Effector memory CD8-positive, alpha-beta T cell (primary cell): Measurements from ENCODE around the gene SNRPA1.

ENCODE experiments used
- ATAC-seq: fragments of 150-1000 bp; cut with Tn5 transposase; replicated peaks from 2 replicates; pipeline ENCODE4 v1.10.0; 2021; ENCODE audit warnings: mild to moderate bottlenecking, moderate library complexity
- DNase-seq, 3 experiments: peaks; one replicate each; pipeline ENCODE4 v3.0.0; 2021
- H3K27ac Mint-ChIP-seq, 2 donors: one replicate each; pipeline ENCODE4 v1.8.0; 2022; ENCODE audit warnings: mild to moderate bottlenecking in 2 of 2, mixed read lengths in 2 of 2, moderate library complexity in 2 of 2
- H3K27me3 Mint-ChIP-seq, 2 donors: one replicate each; pipeline ENCODE4 v1.8.0; 2022; ENCODE audit warnings: mixed read lengths in 2 of 2
- H3K36me3 Mint-ChIP-seq: one replicate; pipeline ENCODE4 v1.8.0; 2022; ENCODE audit warnings: mild to moderate bottlenecking, moderate library complexity, mixed read lengths; ENCODE audit not compliant: insufficient read depth
- H3K4me1 Mint-ChIP-seq, 2 donors: one replicate each; pipeline ENCODE4 v1.8.0; 2022; ENCODE audit warnings: low read depth in 2 of 2, mixed read lengths in 2 of 2
- H3K4me3 Mint-ChIP-seq, 2 donors: one replicate each; pipeline ENCODE4 v1.8.0; 2022; ENCODE audit warnings: mild to moderate bottlenecking in 2 of 2, mixed read lengths in 2 of 2, moderate library complexity in 2 of 2
- H3K9me3 Mint-ChIP-seq, 2 donors: one replicate each; pipeline ENCODE4 v1.8.0; 2022; ENCODE audit warnings: mixed read lengths in 2 of 2

The SNRPA1 gene

DNA sequence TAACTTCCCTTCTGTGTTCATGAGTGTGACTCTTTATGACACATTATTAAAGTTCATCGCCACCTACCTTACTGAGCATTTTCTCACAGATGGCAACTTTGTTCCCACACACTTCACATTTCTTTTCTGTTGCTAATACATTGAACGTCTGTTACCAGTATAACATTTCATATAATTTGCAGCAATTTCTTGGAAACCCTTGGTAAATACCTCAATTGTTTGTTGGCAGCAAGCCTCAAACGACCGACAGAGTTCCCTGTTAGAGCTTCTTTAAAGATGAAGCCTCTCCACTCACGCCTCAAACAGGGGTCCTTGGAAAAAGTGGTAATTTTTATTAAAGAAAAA is 40.0 kb downstream of the SNRPA1 start:
- peaks cover 20% of the 10 kb centered on the region for H3K36me3 Mint-ChIP-seq
- H3K27me3 Mint-ChIP-seq, result peaks cover 5 to 11% of the 10 kb centered on the region in 2 donors
- H3K4me3 Mint-ChIP-seq, result no peak overlapping the region
- peaks cover 12 to 15% of the 10 kb centered on the region in 2 donors for H3K4me1 Mint-ChIP-seq
- no peak for ATAC-seq
- H3K27ac Mint-ChIP-seq, result no peak overlapping the region
- H3K9me3 Mint-ChIP-seq, result no peaks in the 10 kb centered on the region
- no peak for DNase-seq

DNA sequence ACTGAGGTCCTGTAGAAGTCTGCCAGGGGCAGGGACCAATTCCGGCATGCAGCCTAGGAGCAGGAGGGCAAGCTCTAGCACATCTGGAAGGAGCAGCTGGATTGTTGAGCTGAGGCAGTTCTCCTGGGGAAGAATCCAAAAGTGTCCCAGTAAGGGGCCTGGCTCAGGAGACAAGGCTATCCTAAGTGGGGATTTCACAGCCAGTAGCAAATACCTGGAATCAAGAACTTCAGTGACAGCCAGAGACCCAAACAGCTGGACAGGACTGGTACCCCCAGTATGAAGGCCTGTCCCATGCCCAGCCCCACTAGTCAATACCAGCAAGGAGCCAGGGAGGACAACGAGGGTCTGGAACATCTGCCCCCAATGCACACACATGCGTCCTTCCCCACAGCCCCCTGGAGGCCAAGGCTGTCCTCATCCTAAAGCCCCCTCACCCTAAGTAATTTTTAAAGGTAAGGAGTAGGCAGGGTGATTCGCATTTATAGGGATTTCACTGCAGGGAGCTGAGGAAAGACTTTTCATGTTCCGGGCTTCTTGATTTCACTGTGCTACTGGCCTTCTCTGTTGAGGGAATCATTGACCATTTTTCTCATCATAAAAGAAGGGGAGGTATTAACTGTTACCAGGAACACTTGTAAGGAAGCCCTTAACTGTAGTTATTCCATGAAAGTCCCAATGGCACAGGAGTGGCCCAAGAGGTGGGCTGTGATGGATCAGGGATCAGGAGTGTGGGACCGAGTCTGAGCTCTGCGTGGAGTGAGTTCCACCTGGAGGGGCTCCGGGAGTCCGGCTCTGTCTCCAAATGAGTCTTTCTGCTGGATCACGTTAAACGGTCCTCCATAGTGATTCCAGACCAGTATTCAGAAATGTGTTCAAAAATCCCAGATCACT is 40.6 kb downstream of the SNRPA1 start:
- Mint-ChIP-seq H3K36me3 (peaks cover 20% of the 10 kb centered on the region), H3K27ac (no peak overlapping the region), H3K4me1 (peaks cover 16 to 17% of the 10 kb centered on the region in 2 donors), H3K4me3 (no peak overlapping the region), H3K9me3 (no peaks in the 10 kb centered on the region), H3K27me3 (peaks cover 0 to 4% of the 10 kb centered on the region in 2 donors)
- ATAC-seq, result no peak
- no peak for DNase-seq

DNA sequence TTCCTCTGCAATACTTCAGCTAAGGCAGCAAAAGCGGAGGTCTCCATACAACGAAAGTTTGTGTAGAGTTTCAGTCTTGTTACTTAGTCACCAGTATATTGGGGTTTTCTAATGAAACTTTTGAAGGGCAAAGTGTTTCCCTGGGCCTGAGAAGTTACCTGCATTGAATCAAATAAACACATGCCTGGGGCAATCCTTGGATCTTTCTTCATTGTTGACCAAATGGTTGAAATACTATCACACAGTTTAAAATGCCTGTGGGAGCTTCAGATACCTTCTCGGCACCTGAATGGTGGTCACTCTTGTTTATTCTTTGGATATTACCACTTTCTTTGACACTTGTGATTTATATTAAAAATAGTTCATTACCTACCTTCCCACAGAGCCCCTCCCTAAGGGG is 42.2 kb downstream of the SNRPA1 start:
- Mint-ChIP-seq H3K27ac (peak overlapping the region; percentile 90 to 95), H3K27me3 (no peaks in the 10 kb centered on the region), H3K4me3 (peak overlapping the region; percentile 95 to 96), H3K9me3 (no peaks in the 10 kb centered on the region), H3K36me3 (peaks cover 24% of the 10 kb centered on the region), H3K4me1 (peaks cover 21 to 23% of the 10 kb centered on the region in 2 donors)
- DNase-seq, result no peak
- no peak for ATAC-seq

GRCh38 chr15:101251830-101252820 is 42.9 kb downstream of the SNRPA1 start, which contains the start of gene CHSY1:
CHSY1 (minus strand) TSS chr15:101252048; CDS start chr15:101251456, 592 bp downstream.
- Mint-ChIP-seq H3K4me3 (peak within 1 kb of the TSS; percentile 95 to 96), H3K36me3 (peaks cover 24% of the 10 kb centered on the region), H3K27me3 (no peaks in the 10 kb centered on the region), H3K9me3 (no peaks in the 10 kb centered on the region), H3K4me1 (peaks cover 28 to 30% of the 10 kb centered on the region in 2 donors), H3K27ac (peak within 1 kb of the TSS; percentile 90 to 95)
- DNase-seq (peak; percentile 81 to 85 (median 82)), ATAC-seq (peak; percentile 80)

GRCh38 chr15:101250873-101251829 is 43.9 kb downstream of the SNRPA1 start:
- H3K4me1 Mint-ChIP-seq, result peaks cover 33 to 40% of the 10 kb centered on the region in 2 donors

GRCh38 chr15:101250341-101250831 is 44.7 kb downstream of the SNRPA1 start:
- H3K4me3 Mint-ChIP-seq, result peak overlapping the region; percentile 84 to 86
- no peaks in the 10 kb centered on the region for H3K9me3 Mint-ChIP-seq
- H3K27ac Mint-ChIP-seq, result peak overlapping the region; percentile 1
- no peaks in the 10 kb centered on the region for H3K27me3 Mint-ChIP-seq
- DNase-seq (no peak), ATAC-seq (no peak)
- peaks cover 24% of the 10 kb centered on the region for H3K36me3 Mint-ChIP-seq
- H3K4me1 Mint-ChIP-seq, result peaks cover 40 to 47% of the 10 kb centered on the region in 2 donors

More at GRCh38 chr15:101250873-101251829, 43.9 kb downstream of the SNRPA1 start:
- Mint-ChIP-seq H3K27me3 (no peaks in the 10 kb centered on the region), H3K9me3 (no peaks in the 10 kb centered on the region), H3K4me3 (peak overlapping the region; percentile 95 to 96), H3K27ac (peak overlapping the region; percentile 90 to 95), H3K36me3 (peaks cover 24% of the 10 kb centered on the region)
- no peak for DNase-seq
- ATAC-seq, result peak; percentile 72

DNA sequence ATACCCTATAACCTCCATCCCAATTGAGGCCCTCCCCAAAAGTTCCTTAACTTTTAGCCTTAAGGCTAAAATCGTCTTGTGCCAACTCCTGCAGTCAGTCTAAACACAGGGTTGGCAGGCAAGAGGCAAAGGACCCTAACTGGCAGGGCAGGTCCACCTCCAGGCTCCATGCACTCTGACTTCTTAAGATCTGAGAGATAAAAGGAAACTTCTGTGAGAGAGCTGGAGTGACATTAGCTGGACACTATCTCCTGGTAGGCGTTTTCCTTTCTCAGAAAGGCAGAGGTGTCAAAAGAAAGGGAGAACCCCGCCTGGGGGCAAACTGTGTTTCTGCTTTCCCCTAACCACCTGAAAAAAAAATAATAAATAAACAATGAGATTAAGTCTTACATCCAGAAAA is 46.8 kb downstream of the SNRPA1 start:
- Mint-ChIP-seq H3K27ac (peak overlapping the region in 1 of 2 donors; percentile 30), H3K27me3 (no peaks in the 10 kb centered on the region), H3K36me3 (peaks cover 29% of the 10 kb centered on the region), H3K9me3 (no peaks in the 10 kb centered on the region), H3K4me1 (peaks cover 60 to 69% of the 10 kb centered on the region in 2 donors), H3K4me3 (peak overlapping the region in 1 of 2 donors; percentile 33)
- ATAC-seq, result no peak
- no peak for DNase-seq

DNA sequence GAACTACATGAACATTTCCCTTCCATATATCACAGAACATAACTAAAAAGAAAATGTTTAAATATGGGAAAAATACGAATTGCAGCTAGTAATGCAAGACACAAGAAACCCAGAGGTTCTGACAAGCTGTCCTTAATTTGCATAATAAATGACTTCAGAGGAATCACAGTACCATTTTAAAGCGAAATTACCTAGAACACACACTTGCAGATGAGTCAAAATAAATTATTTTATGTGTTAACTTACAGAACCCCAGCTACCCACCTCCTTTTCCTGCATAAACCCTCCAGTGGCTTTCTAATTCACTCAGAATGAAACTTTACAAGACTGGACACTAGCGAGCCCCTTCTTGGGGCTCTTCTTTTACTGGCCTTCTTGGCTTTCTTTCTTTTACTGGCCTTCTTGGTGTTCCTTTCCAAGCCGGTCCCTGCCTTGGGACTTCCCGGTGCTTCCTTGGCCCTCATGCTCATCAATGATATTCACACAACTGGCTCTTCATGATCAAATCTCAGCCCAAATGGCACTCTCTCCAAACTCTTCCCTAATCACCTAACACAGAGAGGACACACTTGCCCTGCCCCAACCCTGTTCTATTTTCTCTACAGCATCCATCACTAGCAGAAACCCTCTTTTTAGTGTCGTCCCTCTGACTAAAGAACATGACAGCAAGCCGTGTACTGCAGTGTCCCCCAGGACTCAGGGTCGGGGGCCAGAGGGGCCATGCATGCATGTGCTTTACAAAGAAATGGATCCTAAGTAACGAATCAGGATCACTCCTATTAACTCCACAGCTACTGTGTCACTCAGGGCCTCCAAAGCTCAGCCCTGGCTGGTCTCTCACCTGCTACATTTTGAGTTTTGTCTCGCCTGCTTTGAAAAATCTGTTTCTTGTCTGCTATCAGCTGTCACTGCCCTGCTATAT is 48.0 kb downstream of the SNRPA1 start:
- peak overlapping the region; percentile 30 to 50 for H3K27ac Mint-ChIP-seq
- peak overlapping the region; percentile 15 to 84 for H3K4me3 Mint-ChIP-seq
- no peaks in the 10 kb centered on the region for H3K9me3 Mint-ChIP-seq
- peaks cover 31% of the 10 kb centered on the region for H3K36me3 Mint-ChIP-seq
- ATAC-seq (no peak), DNase-seq (no peak)
- peaks cover 67 to 70% of the 10 kb centered on the region in 2 donors for H3K4me1 Mint-ChIP-seq
- no peaks in the 10 kb centered on the region for H3K27me3 Mint-ChIP-seq

DNA sequence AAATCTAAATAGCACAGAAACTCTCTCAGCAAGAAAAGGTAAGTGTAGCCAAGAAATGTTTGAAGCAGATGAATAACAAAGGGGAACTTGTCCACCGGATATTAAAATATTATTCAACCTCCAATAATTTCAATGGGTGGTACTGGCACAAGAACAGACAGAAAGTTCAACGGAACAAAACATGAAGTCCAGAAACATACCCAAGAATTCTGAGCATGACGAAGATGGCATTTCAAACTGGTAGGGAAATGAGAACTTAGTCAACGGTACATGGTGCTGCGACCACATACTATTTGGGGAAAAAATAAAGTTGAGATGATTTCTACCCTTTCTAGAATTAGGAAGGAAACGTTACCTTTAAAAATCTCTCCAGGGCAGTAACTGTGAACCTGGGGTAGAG is 48.7 kb downstream of the SNRPA1 start:
- Mint-ChIP-seq H3K27ac (peak overlapping the region in 1 of 2 donors; percentile 50), H3K4me1 (peaks cover 69 to 76% of the 10 kb centered on the region in 2 donors), H3K9me3 (no peaks in the 10 kb centered on the region)

GRCh38 chr15:101244889-101245668 is 50.0 kb downstream of the SNRPA1 start:
- Mint-ChIP-seq H3K4me1 (peaks cover 63 to 75% of the 10 kb centered on the region in 2 donors), H3K27ac (peak overlapping the region; percentile 50 to 92), H3K27me3 (no peaks in the 10 kb centered on the region), H3K4me3 (peak overlapping the region; percentile 77 to 84), H3K36me3 (peaks cover 19% of the 10 kb centered on the region), H3K9me3 (no peaks in the 10 kb centered on the region)
- ATAC-seq, result no peak
- no peak for DNase-seq

More for the DNA sequence above, 48.7 kb downstream of the SNRPA1 start:
- Mint-ChIP-seq H3K36me3 (peaks cover 26% of the 10 kb centered on the region), H3K4me3 (peak overlapping the region; percentile 77 to 84), H3K27me3 (no peaks in the 10 kb centered on the region)
- ATAC-seq, result no peak
- no peak for DNase-seq
